HG03439 (cell line): Measurements from ENCODE around the gene PLCB1.

Source experiments
- ATAC-seq: cut with Tn5 transposase; IDR thresholded peaks from one replicate; pipeline ENCODE4 v1.9.1; 2021; ENCODE audit warnings: mild to moderate bottlenecking, moderate library complexity; ENCODE audit not compliant: unreplicated experiment

Gene PLCB1

DNA sequence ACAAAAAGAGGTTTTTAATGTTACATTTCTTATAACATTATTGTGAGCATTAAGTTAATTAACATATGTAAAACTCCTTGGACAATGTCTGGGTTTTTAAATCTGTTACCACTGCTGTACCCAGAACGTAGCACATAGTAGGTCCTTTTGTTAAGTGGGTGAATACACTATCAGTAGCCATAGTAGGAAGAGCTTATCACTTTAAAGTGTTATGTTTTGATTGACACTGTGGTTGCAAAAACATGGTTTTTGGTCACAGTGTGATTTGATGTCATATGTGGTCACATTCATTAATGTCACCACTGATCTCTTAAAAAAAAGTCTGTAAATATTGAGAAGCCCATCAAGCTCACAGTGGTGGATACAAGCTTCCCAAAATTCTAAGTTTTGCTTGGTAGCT, 160.7 kb downstream of the PLCB1 start:
- ATAC-seq: no peak

DNA sequence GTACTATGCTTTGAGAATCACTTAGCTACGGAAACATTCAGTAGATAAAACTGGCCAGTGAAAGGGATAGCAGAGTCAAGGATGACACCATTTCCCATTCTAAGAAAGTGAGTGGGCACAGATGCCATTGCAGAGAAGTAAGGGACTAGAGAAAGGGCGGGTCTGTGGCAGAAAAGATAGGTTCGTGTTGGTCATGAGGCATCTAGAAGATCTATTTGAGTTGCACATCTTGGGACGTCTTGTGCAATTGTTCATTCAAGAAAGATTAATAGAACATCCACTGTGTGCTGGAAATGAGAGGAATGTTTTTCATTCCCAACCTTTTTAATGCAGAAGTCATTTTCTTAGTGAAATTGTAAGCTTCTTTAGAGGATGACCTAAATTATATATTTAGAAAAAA, 161.7 kb downstream of the PLCB1 start:
- ATAC-seq: no peak

DNA sequence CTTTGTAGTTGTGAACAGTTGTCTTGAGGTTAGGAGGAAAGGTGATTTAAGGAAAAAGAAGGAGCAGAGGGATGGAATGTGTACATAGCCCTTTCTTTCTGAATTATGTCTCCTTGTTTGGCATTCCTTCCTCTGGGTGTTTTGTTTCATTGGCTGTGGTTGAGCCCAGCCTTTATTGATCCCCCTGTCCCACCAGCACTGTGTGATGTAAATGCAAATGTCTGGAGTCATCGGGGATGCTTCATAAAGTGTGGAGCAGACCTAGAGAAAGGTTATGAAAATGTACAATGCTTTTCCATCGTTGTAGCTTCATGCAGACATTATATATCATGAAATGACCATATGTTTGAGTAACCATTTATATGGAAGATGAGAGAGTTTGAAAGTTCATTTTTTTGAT, 164.5 kb downstream of the PLCB1 start:
- no peak for ATAC-seq

DNA sequence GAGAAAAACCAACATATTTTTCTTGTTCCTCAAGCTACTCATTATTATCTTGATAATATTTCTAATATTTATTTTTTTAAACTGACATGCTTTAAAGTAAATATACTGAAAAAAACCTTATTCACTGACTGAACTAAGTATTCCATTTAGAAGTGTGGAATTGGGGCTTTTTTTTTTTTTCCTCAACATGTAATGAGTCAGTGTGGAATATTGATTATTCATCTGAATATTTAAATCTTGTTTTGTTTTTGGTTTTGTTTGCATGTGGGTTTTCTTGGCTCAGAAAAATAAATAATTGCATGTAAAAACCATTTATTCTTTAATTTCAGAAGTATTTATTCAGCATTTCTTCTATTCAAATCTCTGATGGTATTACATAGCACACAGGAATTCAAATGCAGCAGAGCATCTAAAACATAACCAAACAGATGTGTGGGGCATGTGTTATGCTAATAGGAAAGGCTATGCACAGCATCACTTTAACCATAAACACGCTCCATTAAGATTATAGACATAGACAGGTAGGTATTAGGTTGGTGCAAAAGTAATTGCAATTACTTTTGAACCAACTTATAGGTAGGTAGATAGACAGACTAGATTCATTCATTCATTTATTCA, 166.5 kb downstream of the PLCB1 start:
- no peak for ATAC-seq

DNA sequence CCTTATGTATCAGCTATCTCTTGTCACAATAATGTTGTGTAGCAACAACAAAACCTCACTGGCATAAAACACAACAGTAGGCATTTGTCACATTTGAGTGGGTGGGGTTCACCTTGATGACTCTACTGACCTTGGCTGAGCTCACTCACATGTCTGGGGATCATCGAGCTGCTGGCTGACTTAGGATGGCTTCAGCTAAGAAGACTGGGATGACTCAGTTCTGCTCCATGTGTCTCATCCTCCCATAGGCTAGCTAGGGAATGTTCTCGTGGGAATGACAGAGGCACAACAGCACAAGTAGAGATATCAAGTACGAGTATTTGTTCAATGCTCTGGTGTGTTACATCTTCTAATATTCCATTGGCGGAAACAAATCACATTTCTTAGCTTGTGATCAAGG, 167.9 kb downstream of the PLCB1 start:
- ATAC-seq: no peak

DNA sequence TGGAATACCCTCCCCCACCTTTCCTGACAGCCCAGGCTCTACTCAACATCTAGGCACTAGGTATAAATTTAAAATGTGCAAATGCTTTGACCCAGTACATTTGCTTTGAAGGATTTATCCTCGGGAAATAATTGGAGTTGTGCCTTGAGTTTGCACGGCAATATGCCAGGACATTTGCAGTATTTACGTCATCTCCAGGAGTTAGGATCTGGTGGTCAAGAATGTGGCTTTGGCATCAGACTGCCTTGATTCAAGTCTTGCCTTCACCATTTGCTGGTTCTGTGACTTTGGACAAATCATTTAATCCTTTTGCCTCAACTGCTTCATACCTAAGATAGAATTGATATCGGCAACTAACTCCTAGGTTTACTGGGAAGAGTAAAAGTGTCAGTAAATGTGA, 169.6 kb downstream of the PLCB1 start:
- no peak for ATAC-seq

DNA sequence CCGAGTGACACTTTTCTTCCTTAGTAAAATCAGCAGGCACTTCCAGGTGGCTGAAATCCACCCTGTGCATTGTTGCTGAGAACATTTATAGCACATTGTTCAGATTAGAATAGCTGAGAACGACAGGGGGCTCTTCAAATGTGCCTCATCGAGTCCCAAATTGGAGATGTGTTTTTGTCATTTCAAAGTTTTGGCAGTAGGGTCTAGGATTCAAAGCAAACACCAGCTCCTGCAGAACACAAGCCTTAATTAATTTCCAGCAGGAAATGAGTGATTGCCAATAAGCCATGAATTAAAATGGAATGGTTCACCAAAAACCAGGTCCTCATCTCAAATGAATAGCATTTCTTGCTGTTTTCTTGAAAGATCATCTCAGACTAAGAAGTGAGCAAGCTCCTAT, 171.6 kb downstream of the PLCB1 start:
- no peak for ATAC-seq

DNA sequence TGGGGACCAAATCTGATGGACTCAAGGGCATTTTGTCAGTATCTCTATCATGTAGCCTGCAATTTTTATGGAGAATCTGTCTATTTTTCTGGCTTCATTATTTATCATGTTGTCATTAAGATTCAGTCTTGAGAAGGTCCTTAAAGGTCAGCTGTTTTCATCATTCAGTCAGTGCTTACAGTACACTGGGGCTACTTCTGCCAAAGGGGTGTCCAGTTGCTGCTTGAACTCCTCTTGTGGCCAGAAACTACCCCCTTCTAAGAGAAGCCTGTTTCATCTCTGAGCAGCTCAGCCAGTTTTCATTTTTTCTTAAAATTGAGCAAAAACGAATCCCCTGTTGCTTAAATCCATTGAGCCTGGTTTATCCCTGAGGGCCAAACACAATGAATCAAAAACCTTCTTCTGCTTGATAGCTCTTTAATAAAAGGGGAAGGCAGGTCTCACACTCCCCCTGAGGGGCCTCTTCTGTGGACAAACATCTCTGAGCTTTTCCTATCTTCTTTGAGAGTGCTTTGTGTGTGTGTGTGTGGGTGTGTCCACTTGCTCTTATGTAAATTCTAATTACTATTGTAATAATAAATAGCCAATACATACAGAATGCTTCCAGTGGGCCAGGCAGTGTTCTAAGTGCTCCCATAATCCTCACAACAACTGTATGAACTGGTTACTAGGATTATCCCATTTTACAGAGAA, 172.2 kb downstream of the PLCB1 start:
- ATAC-seq: no peak

DNA sequence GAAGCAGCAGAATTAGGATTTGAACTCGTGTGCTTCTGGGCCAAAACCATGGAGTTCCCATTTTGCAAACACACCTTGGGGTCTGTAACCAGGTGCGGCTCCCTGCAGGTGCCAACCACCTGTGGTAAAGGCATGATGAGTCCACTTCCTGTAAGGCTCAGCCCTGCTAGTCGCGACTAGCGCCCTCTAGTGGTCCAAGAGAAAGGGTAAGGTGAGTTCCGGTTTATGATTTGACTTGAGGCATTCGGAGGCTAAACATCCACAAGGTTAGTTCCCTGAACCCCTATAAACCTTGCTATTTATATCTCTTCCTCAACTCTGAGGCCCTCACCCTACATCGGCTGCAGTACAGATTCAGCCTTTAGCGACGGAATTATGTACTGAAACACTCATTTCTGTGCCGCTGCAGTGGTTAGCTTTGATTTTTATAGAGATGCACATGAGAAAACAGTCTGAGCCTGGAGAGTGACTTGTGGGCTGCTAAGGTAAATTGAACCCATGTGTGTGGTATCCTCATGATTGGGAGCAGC, 173.4 kb downstream of the PLCB1 start:
- ATAC-seq: peak; percentile 97

DNA sequence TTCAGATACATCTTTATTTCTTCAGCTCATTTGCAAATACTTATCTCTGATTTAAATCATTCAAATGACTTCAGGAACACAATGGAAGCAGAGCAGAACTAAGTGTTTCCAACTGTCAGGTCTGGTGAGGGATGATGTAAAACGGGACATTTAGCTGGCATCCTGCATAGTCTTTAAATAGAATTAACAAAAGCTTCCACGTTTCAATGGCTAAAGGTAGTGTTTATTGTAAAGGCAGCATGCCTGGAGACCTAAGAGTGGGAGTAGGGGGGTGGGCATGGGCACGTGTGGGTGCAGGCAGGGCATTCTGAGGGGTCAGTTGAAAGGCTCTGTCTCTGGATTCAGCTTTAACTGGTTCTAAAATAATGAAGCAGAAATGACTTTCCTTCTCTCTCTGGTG, 174.9 kb downstream of the PLCB1 start:
- no peak for ATAC-seq

DNA sequence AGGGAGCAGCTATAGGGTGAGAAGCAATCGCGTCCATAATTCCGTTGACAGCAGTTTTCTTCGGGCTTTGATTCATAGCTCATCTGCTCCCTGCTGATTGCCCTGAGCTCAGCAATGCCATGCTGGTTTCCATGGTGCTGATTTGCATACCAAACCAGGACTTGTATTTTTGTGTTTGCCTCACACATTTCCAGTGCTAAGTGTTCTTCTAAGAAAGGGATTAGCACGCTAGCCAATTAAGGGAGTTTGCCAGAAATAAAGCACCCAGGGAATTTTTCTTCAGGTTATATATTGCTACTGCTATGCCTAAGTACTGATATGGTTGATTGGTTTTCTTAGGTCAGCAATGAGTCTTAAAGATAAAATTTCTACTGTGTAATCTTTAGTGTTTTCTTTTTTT, 177.6 kb downstream of the PLCB1 start:
- no peak for ATAC-seq

DNA sequence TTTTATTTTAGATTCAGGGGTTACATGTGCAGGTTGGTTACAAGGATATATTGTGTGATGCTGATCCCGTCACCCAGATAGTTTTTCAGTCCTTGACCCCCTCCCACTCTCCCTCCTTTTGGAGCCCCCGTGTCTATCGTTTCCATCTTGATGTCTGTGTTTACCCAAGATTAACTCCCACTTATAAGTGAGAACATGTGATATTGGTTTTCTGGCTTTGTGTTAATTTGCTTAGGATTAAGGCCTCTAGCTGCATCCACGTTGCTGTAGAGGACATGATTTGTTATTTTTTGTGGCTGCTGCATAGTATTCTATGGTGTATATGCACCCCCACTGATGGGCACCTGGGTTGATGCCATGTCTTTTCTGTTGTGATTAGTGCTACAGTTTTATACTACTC, 178.6 kb downstream of the PLCB1 start:
- ATAC-seq: no peak

DNA sequence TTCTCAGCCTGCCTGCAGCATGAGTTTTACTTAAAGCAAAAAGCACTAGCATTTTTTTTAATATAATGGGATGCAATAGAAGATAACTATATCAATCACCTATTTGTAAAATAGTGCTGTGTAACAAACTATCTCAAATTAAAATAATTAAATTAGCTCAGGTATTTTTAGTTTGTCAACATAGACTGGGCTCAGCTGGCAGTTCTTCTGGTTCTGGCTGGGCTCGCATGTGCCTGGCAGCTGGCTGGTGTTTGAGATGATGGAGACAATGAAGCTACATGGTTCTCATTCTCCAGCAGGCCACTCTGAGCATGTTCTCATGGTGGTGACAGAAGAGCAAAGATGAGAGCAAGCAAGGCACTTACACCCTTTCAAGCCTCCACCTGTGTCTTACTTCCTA, 181.0 kb downstream of the PLCB1 start:
- ATAC-seq: no peak

DNA sequence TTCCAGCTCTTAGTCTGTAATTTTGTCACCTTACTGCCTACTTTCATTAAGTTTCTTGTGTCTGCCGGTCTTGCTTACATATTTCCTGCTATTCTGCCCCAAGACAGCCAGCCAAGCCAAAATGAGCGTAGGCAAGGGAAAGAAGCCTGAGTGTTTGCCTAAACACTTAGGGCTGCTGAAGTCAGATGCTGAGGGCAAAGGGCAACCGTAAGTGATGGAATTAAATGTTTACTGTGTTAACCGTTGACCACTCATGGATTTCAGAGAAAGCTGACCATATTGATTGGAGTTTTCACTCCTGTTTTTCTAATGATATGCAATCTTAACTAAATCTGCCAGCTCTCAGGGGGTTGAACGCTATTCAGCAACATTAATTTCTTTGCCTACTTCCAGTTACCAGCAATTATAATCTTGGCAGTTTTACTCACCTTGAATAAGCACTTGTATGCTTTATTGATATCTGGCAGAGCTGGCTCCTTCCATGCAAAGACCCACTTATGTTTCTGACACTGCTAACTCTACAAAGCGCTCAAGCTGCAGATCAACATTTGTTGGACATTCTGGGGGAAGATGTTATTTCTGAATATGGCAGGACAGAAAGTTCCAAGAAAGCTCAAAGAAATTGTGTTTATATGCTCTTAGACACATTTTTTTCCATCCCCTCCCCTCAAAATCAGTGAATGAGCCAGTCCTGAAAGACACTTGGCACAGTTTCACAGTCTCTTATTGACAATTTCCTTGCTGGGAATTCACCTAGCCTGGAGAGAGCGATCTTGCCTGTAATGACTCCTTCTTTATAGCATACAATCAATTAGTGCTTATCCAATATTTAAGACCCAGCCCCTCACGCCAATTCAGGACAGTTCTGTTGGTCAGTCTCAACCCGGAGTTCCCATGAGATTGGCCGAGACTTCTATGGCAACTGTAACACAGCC, 183.8 kb downstream of the PLCB1 start:
- no peak for ATAC-seq

DNA sequence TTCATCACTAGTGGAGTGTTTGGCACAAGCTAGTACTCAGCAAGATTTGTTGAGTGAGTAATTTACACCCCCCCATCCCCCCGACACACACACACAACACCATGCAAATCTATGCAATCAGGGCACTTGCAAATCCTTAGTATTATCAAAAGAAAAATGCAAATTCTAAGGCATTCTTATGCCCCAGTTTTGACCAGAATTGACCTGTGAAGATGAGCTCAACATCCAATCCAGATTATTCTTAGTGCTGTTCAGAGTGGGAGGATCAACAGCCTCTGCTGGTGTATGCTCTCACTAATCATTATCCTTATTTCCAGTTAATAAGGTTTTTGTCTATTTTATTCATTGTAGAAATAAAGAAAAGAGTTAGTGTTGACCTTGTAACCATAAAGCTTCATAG, 185.4 kb downstream of the PLCB1 start:
- no peak for ATAC-seq

DNA sequence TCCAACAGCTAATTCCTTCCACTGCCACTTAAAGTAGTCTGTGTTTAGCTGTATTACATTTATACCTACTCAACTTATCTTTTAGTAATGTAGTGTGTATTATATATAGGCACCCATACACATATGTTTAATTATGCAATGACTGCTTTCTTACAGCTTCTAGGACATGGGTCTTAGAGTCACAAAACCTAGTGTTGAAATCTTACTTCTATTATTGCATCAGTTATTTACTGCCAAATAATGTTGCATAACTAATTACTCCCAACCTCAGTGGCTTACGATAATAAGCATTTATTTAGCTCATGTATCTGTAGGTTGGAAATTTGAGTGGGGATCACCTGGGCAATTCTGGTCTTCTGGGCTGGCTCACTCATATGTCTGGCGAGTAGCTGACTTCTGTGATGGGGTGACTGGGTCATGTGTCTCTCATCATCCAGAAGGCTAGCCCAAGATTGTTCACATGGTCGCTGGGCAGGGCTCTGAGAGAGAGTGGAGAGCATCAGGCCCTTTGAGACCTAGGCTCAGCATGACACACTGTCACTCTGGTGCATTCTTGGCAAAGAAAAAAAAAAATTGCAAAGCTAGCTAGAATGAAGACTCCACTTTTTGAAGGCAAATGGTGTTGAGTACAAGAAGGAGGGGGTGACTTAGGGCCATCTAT, 187.0 kb downstream of the PLCB1 start:
- no peak for ATAC-seq

DNA sequence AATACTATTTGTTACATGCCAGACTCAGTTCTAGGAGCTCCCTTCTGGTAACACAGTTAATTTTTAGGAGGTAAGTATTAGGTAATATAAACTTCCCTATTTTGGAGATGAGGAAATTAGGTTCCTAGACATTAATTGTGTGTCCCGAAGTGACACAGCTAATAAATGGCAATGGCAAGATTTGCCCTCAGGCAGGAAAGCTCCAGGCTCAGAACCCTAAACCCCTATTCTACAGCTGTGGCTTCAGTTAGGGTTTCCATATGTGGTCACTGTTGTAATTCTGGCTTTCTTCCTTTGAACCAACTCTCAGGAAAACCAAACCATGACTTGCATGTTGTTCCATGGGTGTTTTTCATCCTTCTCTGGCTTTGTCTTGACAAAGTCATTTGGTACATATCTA, 188.2 kb downstream of the PLCB1 start:
- ATAC-seq: no peak

DNA sequence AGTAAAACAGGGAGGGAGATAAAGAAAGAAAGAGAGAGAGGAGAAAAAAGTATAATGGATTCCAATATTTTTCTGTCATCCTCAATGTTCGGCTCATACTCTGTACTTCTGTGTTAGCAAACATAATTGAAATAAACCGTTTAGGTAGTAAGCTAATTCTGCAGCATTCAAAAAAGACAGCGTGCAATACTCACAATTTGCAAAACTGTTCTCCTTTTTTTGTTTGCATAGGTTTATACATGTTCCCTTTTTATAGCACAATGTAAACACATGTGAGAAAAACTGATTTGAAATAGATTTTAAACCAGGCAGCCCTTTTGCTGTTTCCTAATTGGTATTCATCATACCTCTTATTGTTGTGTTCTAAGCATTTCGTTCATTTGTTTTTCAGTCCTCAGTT, 188.9 kb downstream of the PLCB1 start:
- no peak for ATAC-seq

DNA sequence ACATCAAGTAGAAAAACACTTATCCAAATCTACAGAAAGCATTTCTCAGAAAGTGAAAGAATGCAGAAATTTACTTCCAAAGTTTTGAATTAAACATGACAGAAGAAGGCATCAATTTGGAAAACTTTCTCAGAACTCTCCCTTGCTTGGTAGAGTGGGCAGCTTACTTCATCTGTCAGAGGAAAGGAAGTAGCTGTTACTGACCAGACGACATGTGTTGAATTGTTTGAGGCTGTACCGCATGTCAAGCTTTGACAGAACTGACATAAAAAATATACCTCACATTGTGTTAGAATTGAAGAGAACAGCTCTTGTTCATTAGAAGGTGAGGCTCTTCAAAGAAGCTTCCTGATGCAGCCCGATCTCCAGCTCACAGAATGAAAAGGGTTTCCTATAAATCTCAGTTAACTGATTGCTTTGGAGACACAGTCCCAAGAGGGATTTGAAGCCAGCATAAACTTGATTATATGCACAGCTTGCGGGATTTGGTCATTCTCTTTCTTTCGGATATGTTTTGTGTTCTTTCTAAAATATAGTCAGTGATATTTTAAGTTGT, 190.7 kb downstream of the PLCB1 start:
- no peak for ATAC-seq

DNA sequence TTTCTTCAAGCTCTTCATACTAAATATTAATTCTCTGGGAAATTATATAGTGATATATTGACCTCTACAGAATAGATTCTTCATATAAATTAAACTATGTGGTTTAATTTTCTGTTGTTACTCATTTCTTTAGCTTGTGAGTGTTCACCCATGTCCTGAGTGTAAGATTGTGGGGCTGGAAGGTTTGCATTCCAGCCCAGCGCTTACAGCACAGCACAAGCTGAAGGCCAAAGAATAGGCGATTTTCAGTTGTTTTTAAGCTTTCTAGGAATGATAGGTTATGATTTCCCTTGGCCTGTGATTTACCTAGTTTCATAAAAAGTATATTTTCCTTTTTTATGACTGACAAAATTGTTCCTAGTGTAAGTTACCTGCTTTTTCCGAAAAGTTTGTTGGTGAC, 194.1 kb downstream of the PLCB1 start:
- no peak for ATAC-seq

DNA sequence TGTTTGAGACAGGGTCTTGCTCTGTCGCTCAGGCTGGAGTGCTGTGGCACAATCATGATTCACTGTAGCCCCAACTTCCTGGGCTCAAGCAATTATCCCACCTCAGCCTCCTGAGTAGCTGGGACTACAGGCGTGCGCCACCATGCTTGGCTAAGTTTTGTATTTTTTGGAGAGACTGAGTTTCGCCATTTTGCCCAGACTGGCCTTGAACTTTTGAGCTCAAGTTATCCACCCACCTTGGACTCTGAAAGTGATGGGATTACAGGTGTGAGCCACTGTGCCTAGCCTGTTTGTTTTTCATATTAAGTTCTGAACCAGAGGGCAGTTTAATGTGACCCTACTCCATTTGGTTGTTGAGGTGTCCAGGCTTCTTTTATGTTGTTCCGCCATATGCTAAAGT, 194.8 kb downstream of the PLCB1 start:
- no peak for ATAC-seq
